Measurements from ENCODE around the gene SLC7A1.

DNA sequence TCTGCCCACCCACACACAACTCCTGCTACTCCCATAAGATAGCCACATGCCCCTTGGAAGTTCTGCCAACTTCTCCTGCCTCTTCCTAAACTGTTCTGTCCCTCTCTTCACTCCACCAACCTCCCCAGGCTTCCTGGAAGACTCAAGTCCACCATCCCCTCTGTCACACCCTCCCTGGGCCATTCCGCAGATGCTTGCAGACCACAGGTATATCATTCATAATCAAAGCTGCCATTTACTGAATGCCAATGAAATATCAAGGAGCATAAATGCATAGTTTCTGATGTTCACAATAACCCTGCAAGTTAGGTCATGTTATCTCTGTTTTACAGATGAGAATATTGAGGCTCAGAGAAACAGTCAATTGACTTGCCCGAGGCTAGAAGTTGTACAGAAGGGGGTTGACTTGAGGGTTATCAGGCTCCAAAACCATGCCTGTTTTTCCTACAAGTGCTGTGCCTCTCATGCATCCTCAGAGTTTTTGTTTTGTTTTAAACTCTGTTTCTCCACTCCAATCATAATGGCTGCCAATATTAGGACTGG is 135.6 kb downstream of the SLC7A1 start:
- TF ChIP-seq, protein P1, sequence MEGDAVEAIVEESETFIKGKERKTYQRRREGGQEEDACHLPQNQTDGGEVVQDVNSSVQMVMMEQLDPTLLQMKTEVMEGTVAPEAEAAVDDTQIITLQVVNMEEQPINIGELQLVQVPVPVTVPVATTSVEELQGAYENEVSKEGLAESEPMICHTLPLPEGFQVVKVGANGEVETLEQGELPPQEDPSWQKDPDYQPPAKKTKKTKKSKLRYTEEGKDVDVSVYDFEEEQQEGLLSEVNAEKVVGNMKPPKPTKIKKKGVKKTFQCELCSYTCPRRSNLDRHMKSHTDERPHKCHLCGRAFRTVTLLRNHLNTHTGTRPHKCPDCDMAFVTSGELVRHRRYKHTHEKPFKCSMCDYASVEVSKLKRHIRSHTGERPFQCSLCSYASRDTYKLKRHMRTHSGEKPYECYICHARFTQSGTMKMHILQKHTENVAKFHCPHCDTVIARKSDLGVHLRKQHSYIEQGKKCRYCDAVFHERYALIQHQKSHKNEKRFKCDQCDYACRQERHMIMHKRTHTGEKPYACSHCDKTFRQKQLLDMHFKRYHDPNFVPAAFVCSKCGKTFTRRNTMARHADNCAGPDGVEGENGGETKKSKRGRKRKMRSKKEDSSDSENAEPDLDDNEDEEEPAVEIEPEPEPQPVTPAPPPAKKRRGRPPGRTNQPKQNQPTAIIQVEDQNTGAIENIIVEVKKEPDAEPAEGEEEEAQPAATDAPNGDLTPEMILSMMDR (IDR thresholded peaks at IDR 0.05), result no peak
- no peak for TF ChIP-seq POLR2A (IDR thresholded peaks at IDR 0.05)

All from upper lobe of left lung (tissue), 4 donors.